Prostate gland (tissue), 2 donors: Measurements from ENCODE around the gene CREG1.

ENCODE experiments used
- CTCF ChIP-seq, 4 experiments: fragments of 200-600 bp in 2 of 4; fragments of 450-650 bp in 2 of 4; sonication (generic) in 2 of 4; IDR thresholded peaks; 1 replicate in 3 of 4; 2 replicates in 1 of 4; pipeline ENCODE4 v1.5.1; 2016 to 2019; ENCODE audit warnings: antibody characterized with exemption in 4 of 4, mild to moderate bottlenecking in 2 of 4, moderate library complexity in 2 of 4
- POLR2A ChIP-seq: fragments of 450-650 bp; IDR thresholded peaks from one replicate; pipeline ENCODE4 v1.6.1; 2016; ENCODE audit warnings: antibody characterized with exemption, mild to moderate bottlenecking
- POLR2AphosphoS5 ChIP-seq: sonication (generic); formaldehyde crosslinking; IDR thresholded peaks from one replicate; pipeline ENCODE4 v1.6.1; 2017; ENCODE audit warnings: antibody characterized with exemption

- TF ChIP-seq CTCF (IDR thresholded peaks at IDR 0.05) (no peak), POLR2A (no peak), POLR2AphosphoS5 (no peak)
Measured at GRCh38 chr1:167492481-167492910, 61.1 kb downstream of the CREG1 start.
